GM19328 (cell line): Measurements from ENCODE around the gene ADARB2.

Source experiments
- ATAC-seq: cut with Tn5 transposase; IDR thresholded peaks from one replicate; pipeline ENCODE4 v1.9.1; 2021; ENCODE audit warnings: mild to moderate bottlenecking, moderate library complexity; ENCODE audit not compliant: unreplicated experiment

ADARB2 gene

GRCh38 chr10:1644191-1644711 is 93.1 kb downstream of the ADARB2 start:
- no peak for ATAC-seq

DNA sequence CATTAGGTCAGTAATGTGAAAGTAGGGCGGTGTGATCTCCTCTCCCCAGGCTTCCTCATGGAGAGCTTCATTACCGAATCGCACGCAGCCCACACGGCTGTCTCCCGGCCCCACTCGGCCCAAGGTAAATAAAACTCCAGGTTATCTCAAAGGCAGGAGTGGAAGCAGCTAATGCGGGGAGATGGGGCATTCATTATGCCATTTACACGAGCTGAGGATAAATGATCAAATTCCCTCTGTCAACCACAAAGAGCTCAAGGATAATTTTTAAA is 93.5 kb downstream of the ADARB2 start:
- ATAC-seq: no peak

DNA sequence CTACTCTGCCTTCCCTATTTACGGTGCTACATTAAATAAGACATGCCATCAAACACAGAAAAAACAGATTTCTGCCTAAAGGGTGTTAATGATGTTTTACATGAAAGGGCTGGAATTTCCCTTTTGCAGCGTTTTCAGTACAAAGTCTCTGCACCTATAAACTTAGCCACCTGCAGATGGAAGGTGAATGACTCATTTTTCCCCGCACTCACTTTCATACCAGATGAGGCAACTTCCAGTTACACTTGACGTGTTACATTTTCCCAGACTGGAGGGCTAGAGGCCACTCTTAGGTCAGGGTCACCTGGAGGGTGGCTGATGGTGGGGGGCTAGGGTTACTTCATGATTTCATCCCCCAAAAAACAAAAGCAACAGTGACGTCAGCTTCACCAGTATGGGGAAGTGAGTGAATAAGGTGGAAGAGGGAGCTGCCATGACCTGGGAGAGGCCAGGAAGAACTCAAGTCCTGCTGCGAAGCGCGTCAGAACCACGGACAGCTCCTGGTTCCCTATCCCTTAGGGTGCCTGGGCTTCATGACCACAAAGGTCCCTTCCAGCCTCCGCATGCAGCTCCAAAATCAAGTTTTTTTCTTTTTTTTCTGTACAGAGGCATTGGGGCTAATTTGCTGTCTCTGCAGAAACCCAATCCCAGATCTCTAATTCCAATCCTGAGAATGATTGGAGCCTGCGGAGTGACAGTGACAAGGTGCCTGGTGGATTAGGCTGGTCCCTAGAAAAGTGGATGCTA is 94.0 kb downstream of the ADARB2 start:
- ATAC-seq: no peak

- no peak for ATAC-seq
Measured at GRCh38 chr10:1642600-1643160, 94.6 kb downstream of the ADARB2 start.

- no peak for ATAC-seq
Measured at GRCh38 chr10:1641402-1641801, 95.9 kb downstream of the ADARB2 start.

- ATAC-seq: no peak
Measured at GRCh38 chr10:1638889-1639419, 98.4 kb downstream of the ADARB2 start.

- no peak for ATAC-seq
Measured at GRCh38 chr10:1635340-1635739, 102.0 kb downstream of the ADARB2 start.

GRCh38 chr10:1634239-1634638 is 103.1 kb downstream of the ADARB2 start:
- ATAC-seq: no peak

DNA sequence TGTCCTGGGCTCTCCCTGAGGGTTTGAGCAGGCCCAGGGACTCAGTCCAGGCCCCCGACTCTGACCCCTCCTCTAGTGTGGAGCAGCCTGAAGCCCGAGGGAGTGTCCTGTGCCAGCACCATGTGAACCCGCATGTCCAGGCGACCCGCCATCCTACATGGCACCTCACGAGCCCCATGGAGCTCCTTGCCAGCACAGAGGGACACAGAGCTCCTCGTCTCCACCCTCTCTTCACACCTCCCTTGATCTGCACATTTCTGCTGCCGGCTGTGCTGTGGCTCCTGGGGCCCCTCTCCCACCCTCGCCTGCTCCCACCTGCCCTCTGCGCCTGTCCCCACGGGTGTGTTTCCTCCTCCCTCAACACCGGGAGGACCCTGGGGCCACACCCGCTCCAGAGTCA is 103.5 kb downstream of the ADARB2 start:
- no peak for ATAC-seq

- no peak for ATAC-seq
Measured at GRCh38 chr10:1632596-1632995, 104.7 kb downstream of the ADARB2 start.

DNA sequence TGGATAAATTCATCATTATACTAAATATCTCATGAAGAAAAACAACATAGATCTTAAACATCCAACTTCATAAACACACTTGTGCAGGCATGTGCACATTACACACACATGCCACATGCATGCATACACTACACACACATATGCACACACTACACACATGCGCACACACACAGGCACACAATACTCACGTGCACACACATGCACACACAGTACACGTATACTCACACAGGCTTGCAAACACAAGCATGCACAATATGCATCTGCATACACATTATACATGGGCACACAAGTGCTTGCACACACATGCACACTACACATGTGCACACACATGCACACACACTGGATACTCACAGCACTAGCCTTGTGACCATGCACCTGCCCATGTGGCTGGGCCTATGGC is 105.2 kb downstream of the ADARB2 start:
- ATAC-seq: no peak

- ATAC-seq: no peak
Measured at GRCh38 chr10:1631282-1631681, 106.0 kb downstream of the ADARB2 start.

DNA sequence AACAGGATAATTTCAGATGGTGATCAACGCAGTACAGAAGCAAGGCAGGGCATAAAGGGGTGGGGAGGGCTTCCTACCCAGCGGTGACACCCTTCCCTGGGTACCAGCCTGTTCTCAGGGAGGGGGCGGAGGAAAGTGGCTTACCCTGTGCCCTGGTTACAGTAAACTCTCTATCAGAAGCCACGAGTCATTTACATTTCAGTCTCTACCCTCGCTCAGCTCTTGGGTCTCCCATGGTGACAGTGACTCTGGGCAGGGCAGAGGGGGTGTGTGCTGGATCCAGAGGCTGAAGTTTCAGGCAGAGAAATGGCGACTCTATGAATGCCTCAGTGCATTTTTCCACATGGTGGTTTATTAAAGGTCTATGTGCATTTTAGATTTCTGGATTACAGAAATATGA is 107.0 kb downstream of the ADARB2 start:
- no peak for ATAC-seq

- ATAC-seq: no peak
Measured at GRCh38 chr10:1629326-1630198, 107.8 kb downstream of the ADARB2 start.

DNA sequence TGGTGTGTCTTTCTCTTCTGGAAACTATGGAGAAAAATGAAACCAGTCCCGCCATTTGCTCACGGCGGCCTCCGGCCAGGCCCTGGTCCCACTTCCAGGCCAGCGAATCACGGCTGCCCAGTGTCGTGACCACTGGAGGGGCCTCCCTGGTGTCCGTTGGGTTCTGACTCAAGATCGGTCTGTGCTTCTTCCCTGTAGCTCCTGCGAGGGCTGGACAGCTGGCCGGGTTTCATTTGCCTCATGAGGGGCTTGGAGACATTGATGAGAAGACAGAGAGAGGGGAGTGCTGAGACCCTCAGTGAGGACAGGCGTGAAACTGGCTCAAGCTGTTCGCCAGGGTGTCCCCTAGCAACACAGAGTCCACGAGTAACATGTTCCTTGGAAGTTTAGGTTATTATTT is 108.6 kb downstream of the ADARB2 start:
- no peak for ATAC-seq

- ATAC-seq: no peak
Measured at GRCh38 chr10:1627945-1628344, 109.4 kb downstream of the ADARB2 start.

- no peak for ATAC-seq
Measured at GRCh38 chr10:1626835-1627234, 110.5 kb downstream of the ADARB2 start.

- no peak for ATAC-seq
Measured at GRCh38 chr10:1626410-1626809, 110.9 kb downstream of the ADARB2 start.

GRCh38 chr10:1625731-1626130 is 111.6 kb downstream of the ADARB2 start:
- ATAC-seq: no peak

- ATAC-seq: no peak
Measured at GRCh38 chr10:1625079-1625478, 112.2 kb downstream of the ADARB2 start.

- ATAC-seq: no peak
Measured at GRCh38 chr10:1624240-1624639, 113.1 kb downstream of the ADARB2 start.

DNA sequence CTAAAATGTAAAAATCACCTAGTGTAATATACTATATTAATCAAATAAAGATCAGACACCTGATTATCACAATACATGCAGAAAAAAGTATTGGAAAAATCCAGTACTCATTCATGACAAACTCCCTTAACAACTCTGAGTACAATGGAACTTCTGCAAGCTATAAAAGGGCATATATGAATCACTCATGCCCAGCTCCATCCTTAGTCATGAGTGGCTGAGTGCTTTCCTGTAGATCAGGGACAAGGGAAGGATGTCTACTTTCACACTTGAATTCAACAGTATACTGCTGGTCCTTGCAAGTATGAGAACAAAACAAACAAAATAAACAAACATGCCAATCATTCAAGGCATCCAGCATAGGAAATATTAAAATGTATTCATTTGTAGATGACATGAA is 116.5 kb downstream of the ADARB2 start:
- no peak for ATAC-seq
